HG02870 (cell line): ENCODE data around the gene BTBD6.
"Not testable (repeated sequence)": the region's sequence is repeated elsewhere in the genome, so short reads cannot be mapped to it uniquely, and the experiment has no call there.

ENCODE experiments used
- ATAC-seq: cut with Tn5 transposase; IDR thresholded peaks from one replicate; pipeline ENCODE4 v1.9.1; 2021; ENCODE audit warnings: mild to moderate bottlenecking, moderate library complexity; ENCODE audit not compliant: unreplicated experiment

The BTBD6 gene

GRCh38 chr14:105292826-105293711 is 44.7 kb downstream of the BTBD6 start:
- no peak for ATAC-seq

- peak; percentile 47 for ATAC-seq
Measured at GRCh38 chr14:105294142-105294597, 45.8 kb downstream of the BTBD6 start.

- ATAC-seq: not testable (repeated sequence)
Measured at GRCh38 chr14:105297311-105297710, 49.0 kb downstream of the BTBD6 start.

GRCh38 chr14:105299654-105300541 is 51.6 kb downstream of the BTBD6 start:
- ATAC-seq: peak; percentile 14
